HCT116 (cell line): ENCODE data around the gene DPF3. TPM values are rescaled to one million over a fixed set of nuclear protein-coding genes. Genes with fewer than 3 reads are reported as not detected.

Experiments
- ATAC-seq: fragments of 200-7000 bp; cut with Tn5 transposase; 2 replicates; pipeline ENCODE4 v1.9.1; 2020; ENCODE audit warnings: mild to moderate bottlenecking, moderate library complexity
- BruUV-seq: library from RNA; stranded (reverse); fragments of 400-500 nt; replicated peaks from 2 replicates; lab custom pipeline; 2021; lab: Mats Ljungman, UMichigan
- CTCF ChIA-PET: fragments of 300-600 bp; sonication (Branson Sonifier 250); formaldehyde crosslinking; loops from one replicate; lab custom pipeline; 2021; ENCODE audit warnings: antibody characterized with exemption; lab: Charles Lee
- POLR2A ChIA-PET: fragments of 300-600, 350-600 bp; sonication (Branson Sonifier 250); formaldehyde crosslinking; loops from one replicate; lab custom pipeline; 2021; ENCODE audit warnings: antibody characterized with exemption; lab: Charles Lee
- RAD21 ChIA-PET, 2 experiments: fragments of 300-600 bp; sonication (Branson Sonifier 250); formaldehyde crosslinking; loops; one replicate each; lab custom pipeline; 2023; ENCODE audit warnings: low total read pairs in 2 of 2; ENCODE audit not compliant: uncharacterized antibody in 2 of 2, unreplicated experiment in 2 of 2, low non-redundant PET in 1 of 2; lab: Charles Lee
- DNase-seq: peaks from one replicate; pipeline ENCODE4 v3.0.0-alpha.2; 2010; ENCODE audit warnings: low read depth, low spot score
- H2AFZ ChIP-seq: fragments of 200-600 bp; shearing (Covaris generic), sonication (generic); 2 replicates; pipeline ENCODE4 v1.6.1; 2017; ENCODE audit warnings: low read depth, mixed run types, mixed read lengths, antibody characterized with exemption, low read length; ENCODE audit not compliant: poor library complexity, severe bottlenecking
- H3K27ac ChIP-seq: 2 replicates; pipeline ENCODE4 v1.5.1; 2012; ENCODE audit warnings: low read depth, low read length
- H3K27me3 ChIP-seq: fragments of 200-600 bp; sonication (generic); 2 replicates; pipeline ENCODE4 v1.6.1; 2016; ENCODE audit warnings: mixed run types, low read length, mixed read lengths; ENCODE audit not compliant: insufficient read depth
- H3K36me3 ChIP-seq, 2 experiments: fragments of 200-500 bp in 1 of 2; fragments of 200-600 bp in 1 of 2; sonication (Bioruptor generic) in 1 of 2; sonication (generic) in 1 of 2; 2 replicates each; pipeline versions ENCODE4 v1.5.1 to v1.6.1; 2014 to 2016; ENCODE audit warnings: low read length in 2 of 2, inconsistent platforms in 1 of 2, mixed read lengths in 1 of 2, mixed run types in 1 of 2; ENCODE audit not compliant: insufficient read depth in 2 of 2, control insufficient read depth in 1 of 2
- H3K4me1 ChIP-seq, 2 experiments: fragments of 200-600 bp in 1 of 2; sonication (generic) in 1 of 2; 2 replicates each; pipeline versions ENCODE4 v1.5.1 to v1.6.1; 2012 to 2017; ENCODE audit warnings: low read length in 2 of 2, inconsistent platforms in 1 of 2, mild to moderate bottlenecking in 1 of 2, mixed read lengths in 1 of 2, mixed run types in 1 of 2, moderate library complexity in 1 of 2; ENCODE audit not compliant: insufficient read depth in 2 of 2, control insufficient read depth in 1 of 2
- H3K4me2 ChIP-seq: fragments of 200-600 bp; sonication (generic); 2 replicates; pipeline ENCODE4 v1.6.1; 2017; ENCODE audit warnings: mixed run types, low read length, mixed read lengths
- H3K4me3 ChIP-seq, 2 experiments: fragments of 200-600 bp in 1 of 2; sonication (generic) in 1 of 2; replicated peaks in 1 of 2; 2 replicates each; pipeline ENCODE4 v1.5.1; 2011 to 2016; ENCODE audit warnings: low read length in 2 of 2, control low read depth in 1 of 2, low read depth in 1 of 2, mild to moderate bottlenecking in 1 of 2, mixed read lengths in 1 of 2, mixed run types in 1 of 2
- H3K79me2 ChIP-seq: fragments of 200-600 bp; sonication (generic); 2 replicates; pipeline ENCODE4 v1.6.1; 2017; ENCODE audit warnings: mild to moderate bottlenecking, mixed run types, low read length, moderate library complexity, mixed read lengths; ENCODE audit not compliant: insufficient read depth
- H3K9ac ChIP-seq: fragments of 200-600 bp; sonication (generic); 2 replicates; pipeline ENCODE4 v1.6.1; 2016; ENCODE audit warnings: low read length, mixed read lengths
- H3K9me2 ChIP-seq: fragments of 200-600 bp; sonication (generic), shearing (Covaris generic); 2 replicates; pipeline ENCODE4 v1.6.1; 2017; ENCODE audit warnings: mixed run types, mild to moderate bottlenecking, moderate library complexity; ENCODE audit not compliant: insufficient read depth
- H3K9me3 ChIP-seq, 2 experiments: fragments of 200-500 bp in 1 of 2; fragments of 200-600 bp in 1 of 2; sonication (Bioruptor generic) in 1 of 2; sonication (generic) in 1 of 2; 2 replicates each; pipeline ENCODE4 v1.6.1; 2014 to 2017; ENCODE audit warnings: low read length in 2 of 2, mixed read lengths in 2 of 2, inconsistent platforms in 1 of 2, low read depth in 1 of 2, mild to moderate bottlenecking in 1 of 2, mixed run types in 1 of 2, moderate library complexity in 1 of 2; ENCODE audit not compliant: control insufficient read depth in 1 of 2, insufficient read depth in 1 of 2
- H4K20me1 ChIP-seq: fragments of 200-600 bp; sonication (generic), shearing (Covaris generic); 2 replicates; pipeline ENCODE4 v1.6.1; 2017; ENCODE audit warnings: mixed run types, mild to moderate bottlenecking, moderate library complexity; ENCODE audit not compliant: insufficient read depth
- ATF3 ChIP-seq: IDR thresholded peaks from 2 replicates; pipeline ENCODE4 v1.6.1; 2012
- CBX3 ChIP-seq: IDR thresholded peaks from 2 replicates; pipeline ENCODE4 v1.6.1; 2012; ENCODE audit warnings: low read depth
- CTCF ChIP-seq, 3 experiments: fragments of 200-600 bp in 1 of 3; sonication (generic) in 1 of 3; IDR thresholded peaks in 2 of 3; conservative IDR thresholded peaks in 1 of 3; 2 replicates each; pipeline ENCODE4 v1.5.1; 2012 to 2017; ENCODE audit warnings: low read depth in 2 of 3, low read length in 2 of 3, antibody characterized with exemption in 1 of 3, borderline replicate concordance in 1 of 3, control low read depth in 1 of 3, mild to moderate bottlenecking in 1 of 3, mixed read lengths in 1 of 3, mixed run types in 1 of 3, moderate library complexity in 1 of 3; ENCODE audit not compliant: insufficient read depth in 1 of 3
- EGR1 ChIP-seq: IDR thresholded peaks from 2 replicates; pipeline ENCODE4 v1.6.1; 2012; ENCODE audit warnings: low read depth
- ELF1 ChIP-seq: IDR thresholded peaks from 2 replicates; pipeline ENCODE4 v1.6.1; 2012; ENCODE audit warnings: low read depth, borderline replicate concordance
- EZH2 ChIP-seq: fragments of 200-600 bp; sonication (generic); IDR thresholded peaks from 2 replicates; pipeline ENCODE4 v1.6.1; 2017; ENCODE audit warnings: antibody characterized with exemption, mixed run types
- EZH2phosphoT487 ChIP-seq: fragments of 200-600 bp; IDR thresholded peaks from 2 replicates; pipeline ENCODE4 v1.6.1; 2018; ENCODE audit warnings: antibody characterized with exemption, borderline replicate concordance
- JUND ChIP-seq: IDR thresholded peaks from 2 replicates; pipeline ENCODE4 v1.6.1; 2012
- MAX ChIP-seq: IDR thresholded peaks from 2 replicates; pipeline ENCODE4 v1.6.1; 2012
- POLR2A ChIP-seq: IDR thresholded peaks from 2 replicates; pipeline ENCODE4 v1.7.0; 2011; ENCODE audit warnings: borderline replicate concordance; ENCODE audit not compliant: insufficient read depth, insufficient read length; ENCODE audit errors: extremely low read depth
- POLR2AphosphoS5 ChIP-seq: IDR thresholded peaks from 2 replicates; pipeline ENCODE4 v1.6.1; 2011; ENCODE audit warnings: mild to moderate bottlenecking, low read depth, low read length, moderate library complexity
- RAD21 ChIP-seq: IDR thresholded peaks from 2 replicates; pipeline ENCODE4 v1.6.1; 2012; ENCODE audit warnings: low read depth, mild to moderate bottlenecking
- REST ChIP-seq: IDR thresholded peaks from 2 replicates; pipeline ENCODE4 v1.6.1; 2012; ENCODE audit warnings: low read depth
- SIN3A ChIP-seq: IDR thresholded peaks from 2 replicates; pipeline ENCODE4 v1.6.1; 2012; ENCODE audit warnings: low read depth
- SP1 ChIP-seq: IDR thresholded peaks from 2 replicates; pipeline ENCODE4 v1.6.1; 2012; ENCODE audit warnings: low read depth
- TCF7L2 ChIP-seq: IDR thresholded peaks from 2 replicates; pipeline ENCODE4 v1.7.0; 2011; ENCODE audit warnings: borderline replicate concordance, inconsistent platforms; ENCODE audit not compliant: insufficient read depth, insufficient read length; ENCODE audit errors: extremely low read depth
- ZBTB33 ChIP-seq: IDR thresholded peaks from 2 replicates; pipeline ENCODE4 v1.6.1; 2011; ENCODE audit warnings: mild to moderate bottlenecking, low read length, moderate library complexity; ENCODE audit not compliant: insufficient replicate concordance; ENCODE audit errors: extremely low read depth
- ZNF274 ChIP-seq: fragments of 200-500 bp; sonication (Bioruptor generic); IDR thresholded peaks from 2 replicates; pipeline ENCODE4 v1.6.1; 2014; ENCODE audit warnings: mild to moderate bottlenecking, low read depth, low read length, inconsistent platforms
- intact Hi-C: fragments of 100-400 bp; cut with micrococcal nuclease; formaldehyde crosslinking; loops from 2 replicates; pipeline ENCODE4 v1.10.0; 2022
- total RNA-seq: library from RNA; stranded (reverse); gene quantifications from one replicate; pipeline ENCODE4 v1.2.1, GENCODE V29; 2021; ENCODE audit not compliant: unreplicated experiment

DPF3 gene
- total RNA-seq, 1 experiment from 2014 or later, result 0.27 TPM

- Histone ChIP-seq H3K4me1 (no peaks in the 10 kb centered on the region), H3K27me3 (no peaks in the 10 kb centered on the region), H2AFZ (no peak overlapping the region), H4K20me1 (no peaks in the 10 kb centered on the region), H3K9ac (no peak overlapping the region), H3K36me3 (no peaks in the 10 kb centered on the region), H3K27ac (no peak overlapping the region), H3K9me2 (no peaks in the 10 kb centered on the region), H3K79me2 (no peaks in the 10 kb centered on the region), H3K4me3 (no peak overlapping the region), H3K9me3 (no peaks in the 10 kb centered on the region), H3K4me2 (no peak overlapping the region)
- ChIA-PET POLR2A (no interaction called here), CTCF (no interaction called here), RAD21 (no interaction called here)
- BruUV-seq, result no TSS peak
- no peak for TF ChIP-seq ZNF274
- no peak for TF ChIP-seq ATF3
- TF ChIP-seq ZBTB33, result no peak
- TF ChIP-seq EZH2phosphoT487, result no peak
- no peak for TF ChIP-seq ELF1
- TF ChIP-seq REST, result no peak
- TF ChIP-seq EGR1, result no peak
- no peak for TF ChIP-seq RAD21
- TF ChIP-seq MAX, result no peak
- TF ChIP-seq JUND, result no peak
- TF ChIP-seq SP1, result no peak
- no peak for TF ChIP-seq POLR2AphosphoS5
- TF ChIP-seq EZH2, result no peak
- no peak for TF ChIP-seq CBX3
- TF ChIP-seq CTCF (IDR thresholded peaks at IDR 0.05 in 2 of 3, conservative IDR thresholded peaks at IDR 0.05 in 1 of 3; ENCODE audit: borderline replicate concordance in 1 of 3, insufficient read depth in 1 of 3, low read depth in 2 of 3, low read length in 2 of 3), result no peak
- TF ChIP-seq SIN3A, result no peak
- no peak for TF ChIP-seq POLR2A
- TF ChIP-seq TCF7L2, result no peak
- intact Hi-C loops, result no loop called here
- no peak for ATAC-seq
- no peak for DNase-seq
These were observed 83.7 kb downstream of the DPF3 start for GRCh38 chr14:72810201-72810600.
